ENCODE measurements around the gene CAMSAP1.

Gene CAMSAP1

DNA sequence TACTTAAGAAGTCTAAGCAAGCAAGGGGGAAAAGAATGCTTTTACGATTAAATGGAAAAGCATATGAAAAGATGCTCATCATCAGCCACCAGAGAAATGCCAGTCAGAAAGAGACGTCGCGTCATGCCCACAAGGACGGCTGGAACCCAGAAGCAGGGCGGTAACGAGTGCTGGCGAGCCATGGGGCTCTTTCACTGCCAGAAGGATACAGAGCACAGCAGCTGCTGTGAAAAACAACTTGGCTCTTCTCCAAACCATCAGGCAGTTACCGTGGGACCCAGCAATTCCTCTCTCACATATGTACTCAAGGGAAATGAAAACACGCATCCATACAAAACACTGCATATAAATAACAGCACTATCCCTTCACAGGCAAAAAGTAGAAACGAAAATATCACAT is 95.5 kb downstream of the CAMSAP1 start:
- H3K4me1 ChIP-seq (ENCODE audit: control insufficient read depth, insufficient read depth, low read length) = no peaks in the 10 kb centered on the region
- H3K27ac ChIP-seq (ENCODE audit: low read length) = no peak overlapping the region
- peaks cover 36 to 52% of the 10 kb centered on the region in 2 donors for H3K36me3 ChIP-seq (ENCODE audit: control insufficient read depth in 2 of 2, insufficient read depth in 2 of 2, low read length in 2 of 2)
- no peaks in the 10 kb centered on the region for H3K9me3 ChIP-seq (ENCODE audit: control insufficient read depth in 2 of 2, low read length in 2 of 2)
- H3K27me3 ChIP-seq (ENCODE audit: control insufficient read depth in 1 of 2, insufficient read depth in 2 of 2, low read length in 2 of 2) = no peaks in the 10 kb centered on the region
- H3K9ac ChIP-seq (ENCODE audit: low read length in 2 of 2) = no peak overlapping the region
- no peak overlapping the region for H3K4me3 ChIP-seq (ENCODE audit: low read length in 2 of 2)

DNA sequence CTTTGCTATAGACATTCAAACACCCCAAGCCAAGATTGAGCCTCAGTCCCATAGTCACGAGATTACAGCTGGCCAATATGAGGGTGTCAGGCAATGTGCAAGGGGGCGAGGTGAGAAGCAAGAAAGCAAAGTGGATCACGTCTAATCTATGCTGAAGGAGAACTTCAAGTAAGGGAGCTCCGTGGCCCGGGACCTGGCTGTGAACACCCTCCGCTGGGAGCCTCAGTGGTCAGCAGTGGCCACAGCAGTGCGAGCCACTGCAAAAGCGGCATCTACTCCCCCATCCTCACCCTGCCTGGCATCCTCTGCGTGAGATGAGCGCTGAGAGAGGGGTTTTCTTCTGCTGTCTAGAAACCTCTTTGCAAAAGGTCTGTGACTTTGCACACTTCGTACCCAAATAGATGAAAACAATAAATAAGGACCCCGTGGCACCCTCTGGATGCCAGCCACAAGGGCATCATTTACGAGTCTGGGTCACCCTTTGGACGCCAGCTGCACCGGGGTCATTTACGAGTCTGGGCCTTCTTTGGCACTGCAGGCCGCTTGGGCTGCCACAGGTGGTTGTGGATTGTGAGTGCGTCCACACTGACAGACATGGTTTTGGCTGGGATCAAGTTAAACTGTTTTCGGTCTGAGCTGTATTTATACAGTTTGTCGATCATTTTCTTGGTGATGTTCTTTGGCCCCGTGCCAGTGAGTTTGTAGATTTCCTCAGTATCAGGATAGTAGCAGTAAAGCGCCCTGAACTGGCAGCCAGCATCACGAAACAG is 96.4 kb downstream of the CAMSAP1 start:
- no peaks in the 10 kb centered on the region for H3K4me1 ChIP-seq (ENCODE audit: control insufficient read depth, insufficient read depth, low read length)
- H3K9ac ChIP-seq (ENCODE audit: low read length in 2 of 2) = no peak overlapping the region
- no peak overlapping the region for H3K4me3 ChIP-seq (ENCODE audit: low read length in 2 of 2)
- H3K36me3 ChIP-seq (ENCODE audit: control insufficient read depth in 2 of 2, insufficient read depth in 2 of 2, low read length in 2 of 2) = peaks cover 27 to 44% of the 10 kb centered on the region in 2 donors
- H3K27me3 ChIP-seq (ENCODE audit: control insufficient read depth in 1 of 2, insufficient read depth in 2 of 2, low read length in 2 of 2) = no peaks in the 10 kb centered on the region
- H3K27ac ChIP-seq (ENCODE audit: low read length) = no peak overlapping the region
- no peaks in the 10 kb centered on the region for H3K9me3 ChIP-seq (ENCODE audit: control insufficient read depth in 2 of 2, low read length in 2 of 2)

DNA sequence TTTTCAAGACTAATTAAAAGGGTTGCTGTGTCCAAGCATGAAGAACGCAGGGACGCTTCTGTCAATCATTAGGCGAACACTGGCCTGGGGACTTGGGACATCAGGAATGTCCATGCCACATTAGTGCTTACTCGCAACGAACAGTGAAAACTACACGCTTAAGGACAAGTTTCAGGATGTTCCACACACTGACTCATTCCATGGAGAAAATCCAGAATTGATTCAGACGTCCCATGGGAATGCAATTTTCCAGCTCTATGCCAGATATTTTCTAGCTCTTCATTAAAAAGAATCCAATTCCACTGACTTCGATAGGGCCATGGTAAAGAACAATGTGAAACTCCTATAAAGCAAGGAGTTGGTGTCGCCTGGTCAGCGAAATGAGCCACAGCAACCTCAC is 98.2 kb downstream of the CAMSAP1 start:
- no peak overlapping the region for H3K4me3 ChIP-seq (ENCODE audit: low read length in 2 of 2)
- no peaks in the 10 kb centered on the region for H3K27me3 ChIP-seq (ENCODE audit: control insufficient read depth in 1 of 2, insufficient read depth in 2 of 2, low read length in 2 of 2)
- no peak overlapping the region for H3K9ac ChIP-seq (ENCODE audit: low read length in 2 of 2)
- H3K9me3 ChIP-seq (ENCODE audit: control insufficient read depth in 2 of 2, low read length in 2 of 2) = no peaks in the 10 kb centered on the region
- no peaks in the 10 kb centered on the region for H3K4me1 ChIP-seq (ENCODE audit: control insufficient read depth, insufficient read depth, low read length)
- H3K36me3 ChIP-seq (ENCODE audit: control insufficient read depth in 2 of 2, insufficient read depth in 2 of 2, low read length in 2 of 2) = peaks cover 22 to 35% of the 10 kb centered on the region in 2 donors
- no peak overlapping the region for H3K27ac ChIP-seq (ENCODE audit: low read length)

DNA sequence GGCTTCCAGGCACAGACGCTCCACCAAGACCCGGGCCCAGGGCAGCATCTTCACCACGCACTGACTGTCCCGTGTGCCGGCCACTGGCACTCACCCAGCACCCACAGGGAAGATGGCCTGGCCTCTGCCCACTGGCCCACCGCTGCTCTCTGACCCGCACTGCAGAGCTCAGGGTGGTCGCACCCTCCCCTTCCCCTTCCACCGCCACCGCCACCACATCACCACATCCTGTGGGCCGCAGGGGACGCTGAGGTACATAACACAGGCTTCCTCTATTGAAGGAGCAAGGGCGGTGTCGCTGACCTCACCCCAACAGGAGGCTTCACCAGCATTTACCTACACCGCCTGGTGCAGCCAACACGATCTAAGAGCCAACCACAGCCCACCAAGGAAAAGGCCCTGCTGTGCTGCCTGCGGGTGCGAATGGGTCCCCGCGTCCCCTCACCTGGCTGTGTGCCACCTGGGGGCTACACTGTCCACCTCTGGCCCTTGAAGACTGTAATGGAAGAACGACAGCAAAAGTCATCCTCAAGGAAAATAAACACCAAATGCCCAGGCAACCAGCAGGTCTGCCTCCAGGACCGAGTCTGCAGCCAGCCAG is 101.8 kb downstream of the CAMSAP1 start:
- no peaks in the 10 kb centered on the region for H3K4me1 ChIP-seq (ENCODE audit: control insufficient read depth, insufficient read depth, low read length)
- H3K9me3 ChIP-seq (ENCODE audit: control insufficient read depth in 2 of 2, low read length in 2 of 2) = no peaks in the 10 kb centered on the region
- H3K4me3 ChIP-seq (ENCODE audit: low read length in 2 of 2) = no peak overlapping the region
- no peak overlapping the region for H3K27ac ChIP-seq (ENCODE audit: low read length)
- H3K36me3 ChIP-seq (ENCODE audit: control insufficient read depth in 2 of 2, insufficient read depth in 2 of 2, low read length in 2 of 2) = peaks cover 8 to 10% of the 10 kb centered on the region in 2 donors
- no peak overlapping the region for H3K9ac ChIP-seq (ENCODE audit: low read length in 2 of 2)
- no peaks in the 10 kb centered on the region for H3K27me3 ChIP-seq (ENCODE audit: control insufficient read depth in 1 of 2, insufficient read depth in 2 of 2, low read length in 2 of 2)

DNA sequence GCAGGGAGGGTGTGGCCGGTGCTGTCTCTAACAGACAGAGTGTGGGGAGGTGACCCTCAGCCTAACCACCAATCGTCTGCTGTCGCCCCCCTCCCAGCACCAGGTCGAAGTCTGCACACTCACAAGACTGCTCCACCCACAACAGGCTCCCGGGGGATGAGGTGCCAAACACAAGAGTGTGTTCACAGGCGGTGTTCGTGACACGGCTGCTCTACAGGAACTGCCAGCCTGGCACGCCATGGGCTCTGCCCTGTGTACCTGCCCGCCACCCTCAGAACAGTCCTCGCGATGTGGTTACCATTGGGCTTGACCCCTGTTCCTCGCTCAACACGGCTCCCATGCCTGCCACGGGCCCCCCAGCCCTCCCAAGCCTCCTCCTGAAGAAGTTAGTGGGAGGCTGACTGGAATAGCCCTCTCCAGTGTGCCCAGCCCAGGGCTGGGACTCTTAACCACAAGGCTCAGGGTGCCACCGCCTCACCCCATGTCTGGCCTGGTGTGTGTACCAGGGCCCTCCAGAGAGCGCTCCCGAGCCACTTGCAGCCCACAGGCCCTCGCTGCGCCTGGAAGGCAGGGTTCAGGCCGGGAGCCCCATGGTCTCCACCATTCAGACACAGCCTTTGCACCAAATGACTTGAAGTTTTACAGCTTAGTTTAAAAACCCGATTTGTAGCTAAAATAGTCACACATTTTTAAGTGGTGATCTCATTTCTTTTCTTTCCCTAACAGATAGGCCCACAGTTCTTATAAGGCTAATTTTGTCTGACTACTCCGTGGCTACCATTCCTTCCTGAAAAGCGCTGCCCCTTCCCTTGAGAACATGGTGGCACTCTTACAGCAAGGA is 102.5 kb downstream of the CAMSAP1 start:
- Histone ChIP-seq H3K4me1 (ENCODE audit: control insufficient read depth, insufficient read depth, low read length) (no peaks in the 10 kb centered on the region), H3K4me3 (ENCODE audit: low read length in 2 of 2) (no peak overlapping the region), H3K9me3 (ENCODE audit: control insufficient read depth in 2 of 2, low read length in 2 of 2) (no peaks in the 10 kb centered on the region), H3K9ac (ENCODE audit: low read length in 2 of 2) (no peak overlapping the region), H3K36me3 (ENCODE audit: control insufficient read depth in 2 of 2, insufficient read depth in 2 of 2, low read length in 2 of 2) (peaks cover under 1 to 6% of the 10 kb centered on the region in 2 donors), H3K27me3 (ENCODE audit: control insufficient read depth in 1 of 2, insufficient read depth in 2 of 2, low read length in 2 of 2) (no peaks in the 10 kb centered on the region), H3K27ac (ENCODE audit: low read length) (no peak overlapping the region)

DNA sequence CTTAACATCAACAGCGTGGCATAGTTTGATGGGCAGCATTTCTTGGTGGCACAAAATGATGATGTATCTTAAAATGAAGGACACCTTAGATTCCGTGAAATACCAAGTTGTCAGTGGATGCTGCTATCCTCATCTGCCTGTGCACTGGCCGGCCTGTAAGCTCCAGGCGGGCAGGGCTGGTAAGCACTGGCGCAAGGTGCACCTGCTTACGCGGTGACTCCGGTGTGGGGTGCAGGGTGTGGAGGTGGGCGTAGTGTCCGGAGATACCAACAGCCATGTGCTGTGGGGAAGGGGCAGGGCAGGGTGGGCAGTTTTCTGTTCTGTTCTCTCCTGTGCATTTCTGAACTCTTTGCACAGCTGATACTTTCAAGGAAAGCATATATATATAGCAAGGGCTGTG is 103.9 kb downstream of the CAMSAP1 start:
- Histone ChIP-seq H3K36me3 (ENCODE audit: control insufficient read depth in 2 of 2, insufficient read depth in 2 of 2, low read length in 2 of 2) (no peaks in the 10 kb centered on the region), H3K27me3 (ENCODE audit: control insufficient read depth in 1 of 2, insufficient read depth in 2 of 2, low read length in 2 of 2) (peaks cover 0 to 2% of the 10 kb centered on the region in 2 donors), H3K4me1 (ENCODE audit: control insufficient read depth, insufficient read depth, low read length) (no peaks in the 10 kb centered on the region), H3K9me3 (ENCODE audit: control insufficient read depth in 2 of 2, low read length in 2 of 2) (no peaks in the 10 kb centered on the region), H3K4me3 (ENCODE audit: low read length in 2 of 2) (no peak overlapping the region), H3K27ac (ENCODE audit: low read length) (no peak overlapping the region), H3K9ac (ENCODE audit: low read length in 2 of 2) (no peak overlapping the region)

DNA sequence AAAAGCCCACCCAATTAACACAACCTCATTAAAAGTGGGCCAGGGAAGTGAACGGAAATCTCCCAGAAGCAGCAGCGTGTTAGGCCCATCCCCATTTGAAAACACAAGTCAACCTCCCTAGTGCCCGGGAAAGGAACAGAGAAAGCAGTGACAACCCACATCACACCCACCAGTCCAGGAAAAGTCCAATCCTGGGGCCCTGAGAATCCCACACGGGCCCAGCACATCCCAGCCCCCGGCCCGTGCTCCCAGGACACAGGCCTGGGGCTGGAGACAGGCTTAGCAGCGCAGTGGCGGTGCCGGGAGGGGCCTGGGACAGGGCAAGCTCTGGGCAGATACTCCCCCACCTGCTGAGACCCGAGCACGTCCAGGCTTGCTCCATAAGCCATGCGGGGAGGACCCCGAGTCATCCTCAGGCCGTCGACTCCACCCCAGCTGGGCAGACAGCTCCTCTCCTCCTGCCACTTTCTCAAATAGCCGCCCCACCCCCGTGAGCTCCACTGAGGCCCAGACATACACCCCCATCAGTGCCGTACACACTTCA is 104.4 kb downstream of the CAMSAP1 start:
- Histone ChIP-seq H3K27me3 (ENCODE audit: control insufficient read depth in 1 of 2, insufficient read depth in 2 of 2, low read length in 2 of 2) (peaks cover 0 to 2% of the 10 kb centered on the region in 2 donors), H3K4me1 (ENCODE audit: control insufficient read depth, insufficient read depth, low read length) (peaks cover under 1% of the 10 kb centered on the region), H3K4me3 (ENCODE audit: low read length in 2 of 2) (no peak overlapping the region), H3K36me3 (ENCODE audit: control insufficient read depth in 2 of 2, insufficient read depth in 2 of 2, low read length in 2 of 2) (no peaks in the 10 kb centered on the region), H3K9ac (ENCODE audit: low read length in 2 of 2) (no peak overlapping the region), H3K9me3 (ENCODE audit: control insufficient read depth in 2 of 2, low read length in 2 of 2) (no peaks in the 10 kb centered on the region), H3K27ac (ENCODE audit: low read length) (no peak overlapping the region)

DNA sequence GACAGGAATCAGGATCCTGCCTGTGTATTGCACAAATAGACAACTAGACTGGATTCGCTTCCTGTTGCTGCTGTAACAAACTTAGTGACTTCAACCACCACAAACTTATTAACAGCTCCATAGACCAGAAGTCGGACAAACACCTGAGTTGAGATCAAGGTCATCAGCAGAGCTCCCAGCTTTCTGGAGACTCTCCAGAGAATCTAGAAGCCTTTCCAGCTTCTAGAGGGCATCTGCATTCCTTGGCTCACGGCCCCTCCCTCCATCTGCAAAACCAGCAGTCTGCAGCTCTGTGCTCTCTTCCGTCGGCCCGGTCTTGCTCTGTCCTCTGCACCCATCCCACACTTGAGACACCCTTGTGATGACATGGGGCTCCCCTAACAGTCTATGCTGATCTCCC is 106.3 kb downstream of the CAMSAP1 start:
- Histone ChIP-seq H3K9ac (ENCODE audit: low read length in 2 of 2) (no peak overlapping the region), H3K36me3 (ENCODE audit: control insufficient read depth in 2 of 2, insufficient read depth in 2 of 2, low read length in 2 of 2) (no peaks in the 10 kb centered on the region), H3K27ac (ENCODE audit: low read length) (no peak overlapping the region), H3K4me3 (ENCODE audit: low read length in 2 of 2) (no peak overlapping the region), H3K9me3 (ENCODE audit: control insufficient read depth in 2 of 2, low read length in 2 of 2) (no peaks in the 10 kb centered on the region), H3K27me3 (ENCODE audit: control insufficient read depth in 1 of 2, insufficient read depth in 2 of 2, low read length in 2 of 2) (peaks cover 0 to 2% of the 10 kb centered on the region in 2 donors), H3K4me1 (ENCODE audit: control insufficient read depth, insufficient read depth, low read length) (peaks cover 7% of the 10 kb centered on the region)

DNA sequence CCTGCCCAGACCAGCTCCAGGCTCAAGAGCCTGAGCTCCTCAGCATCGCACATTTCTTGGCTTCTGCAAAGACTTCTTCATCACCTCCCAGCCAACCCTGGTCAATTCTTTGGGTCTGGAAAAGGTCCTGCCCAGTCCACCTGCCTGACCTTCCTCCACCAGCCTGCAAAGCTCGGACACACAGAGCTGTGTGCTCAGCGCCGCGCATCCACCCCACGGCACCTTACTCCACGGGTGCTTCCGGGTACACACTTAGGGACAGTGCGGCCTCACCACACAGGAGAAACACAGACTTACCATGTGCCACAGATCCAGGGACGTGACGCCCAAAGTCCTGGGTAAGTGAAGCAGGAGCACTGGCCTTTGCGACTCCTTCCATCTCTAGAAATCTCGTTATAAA is 108.1 kb downstream of the CAMSAP1 start:
- Histone ChIP-seq H3K4me1 (ENCODE audit: control insufficient read depth, insufficient read depth, low read length) (peaks cover 7% of the 10 kb centered on the region), H3K9ac (ENCODE audit: low read length in 2 of 2) (no peak overlapping the region), H3K4me3 (ENCODE audit: low read length in 2 of 2) (no peak overlapping the region), H3K36me3 (ENCODE audit: control insufficient read depth in 2 of 2, insufficient read depth in 2 of 2, low read length in 2 of 2) (no peaks in the 10 kb centered on the region), H3K27ac (ENCODE audit: low read length) (no peak overlapping the region), H3K27me3 (ENCODE audit: control insufficient read depth in 1 of 2, insufficient read depth in 2 of 2, low read length in 2 of 2) (peaks cover 0 to 2% of the 10 kb centered on the region in 2 donors), H3K9me3 (ENCODE audit: control insufficient read depth in 2 of 2, low read length in 2 of 2) (no peaks in the 10 kb centered on the region)

DNA sequence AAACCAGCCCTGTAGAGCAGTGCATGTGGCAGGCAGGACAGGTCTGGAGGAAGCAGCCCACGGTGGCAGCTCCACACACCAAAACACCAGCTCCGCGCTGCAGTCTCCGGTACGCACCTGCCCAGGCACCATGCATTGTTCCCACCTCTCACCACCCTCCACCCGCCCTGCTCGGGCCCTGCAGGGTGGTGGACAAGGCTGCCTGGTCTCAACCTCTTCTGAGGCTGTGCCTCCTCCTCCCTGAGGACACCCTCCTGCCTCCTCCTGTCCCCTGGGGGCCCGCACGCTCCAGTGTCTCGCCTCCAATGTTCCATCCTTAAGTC is 109.1 kb downstream of the CAMSAP1 start:
- H3K27ac ChIP-seq (ENCODE audit: low read length) = no peak overlapping the region

More for the DNA sequence above, 109.1 kb downstream of the CAMSAP1 start:
- no peak overlapping the region for H3K9ac ChIP-seq (ENCODE audit: low read length in 2 of 2)
- no peak overlapping the region for H3K4me3 ChIP-seq (ENCODE audit: low read length in 2 of 2)
- H3K36me3 ChIP-seq (ENCODE audit: control insufficient read depth in 2 of 2, insufficient read depth in 2 of 2, low read length in 2 of 2) = no peaks in the 10 kb centered on the region
- peaks cover 7% of the 10 kb centered on the region for H3K4me1 ChIP-seq (ENCODE audit: control insufficient read depth, insufficient read depth, low read length)
- H3K9me3 ChIP-seq (ENCODE audit: control insufficient read depth in 2 of 2, low read length in 2 of 2) = no peaks in the 10 kb centered on the region
- H3K27me3 ChIP-seq (ENCODE audit: control insufficient read depth in 1 of 2, insufficient read depth in 2 of 2, low read length in 2 of 2) = peaks cover 0 to 2% of the 10 kb centered on the region in 2 donors

Measured in stomach smooth muscle (tissue), 2 donors.